EH (cell line): ENCODE results near the gene CORO2B.

Source experiments
- DNase-seq: peaks from one replicate; pipeline ENCODE4 v3.0.0-alpha.2; 2015; ENCODE audit warnings: low read depth

CORO2B gene

GRCh38 chr15:68700455-68701123 is 121.8 kb downstream of the CORO2B start:
- DNase-seq: peak; percentile 49

- DNase-seq: no peak
Observed at GRCh38 chr15:68701886-68702285, 123.1 kb downstream of the CORO2B start.

- peak; percentile 29 for DNase-seq
Observed at GRCh38 chr15:68704496-68705021, 125.8 kb downstream of the CORO2B start.

GRCh38 chr15:68706256-68706655 is 127.5 kb downstream of the CORO2B start:
- DNase-seq: no peak

- no peak for DNase-seq
Observed at GRCh38 chr15:68706931-68707330, 128.1 kb downstream of the CORO2B start.

GRCh38 chr15:68707386-68707785 is 128.6 kb downstream of the CORO2B start:
- DNase-seq: no peak

GRCh38 chr15:68709876-68710275 is 131.1 kb downstream of the CORO2B start:
- no peak for DNase-seq

GRCh38 chr15:68710536-68710935 is 131.7 kb downstream of the CORO2B start:
- no peak for DNase-seq

GRCh38 chr15:68711406-68711805 is 132.6 kb downstream of the CORO2B start:
- DNase-seq: no peak

- no peak for DNase-seq
Observed at GRCh38 chr15:68712886-68713285, 134.1 kb downstream of the CORO2B start.

GRCh38 chr15:68713874-68714273 is 135.1 kb downstream of the CORO2B start:
- no peak for DNase-seq

- DNase-seq: no peak
Observed at GRCh38 chr15:68715111-68715510, 136.3 kb downstream of the CORO2B start.

- no peak for DNase-seq
Observed at GRCh38 chr15:68717951-68718350, 139.2 kb downstream of the CORO2B start.

GRCh38 chr15:68718468-68718867 is 139.7 kb downstream of the CORO2B start:
- DNase-seq: no peak

- no peak for DNase-seq
Observed at GRCh38 chr15:68719051-68719450, 140.3 kb downstream of the CORO2B start.

- DNase-seq: peak; percentile 10
Observed at GRCh38 chr15:68719672-68720071, 140.9 kb downstream of the CORO2B start.

GRCh38 chr15:68721886-68722285 is 143.1 kb downstream of the CORO2B start:
- DNase-seq: no peak

GRCh38 chr15:68725736-68726135 is 146.9 kb downstream of the CORO2B start:
- DNase-seq: no peak

- DNase-seq: no peak
Observed at GRCh38 chr15:68726246-68726645, 147.5 kb downstream of the CORO2B start.

GRCh38 chr15:68729789-68730411 is 151.1 kb downstream of the CORO2B start:
- DNase-seq: peak; percentile 60

GRCh38 chr15:68730471-68730919 is 151.7 kb downstream of the CORO2B start:
- peak; percentile 61 for DNase-seq

- DNase-seq: no peak
Observed at GRCh38 chr15:68730976-68731897, 152.4 kb downstream of the CORO2B start.
